Measurements from ENCODE around the gene KLF11.
"Not testable (repeated sequence)": the region's sequence is repeated elsewhere in the genome, so short reads cannot be mapped to it uniquely, and the experiment has no call there.

Gene KLF11

GRCh38 chr2:10009271-10009810 is 34.0 kb upstream of the KLF11 start:
- no peak for DNase-seq

GRCh38 chr2:10009811-10010781 is 33.3 kb upstream of the KLF11 start:
- peak in 15 of 56 donors; percentile 6 to 64 (median 31) for DNase-seq

GRCh38 chr2:10010861-10011605 is 32.3 kb upstream of the KLF11 start:
- not testable (repeated sequence) for DNase-seq

GRCh38 chr2:10011606-10012325 is 31.6 kb upstream of the KLF11 start:
- not testable (repeated sequence) for DNase-seq

GRCh38 chr2:10012366-10012962 is 30.9 kb upstream of the KLF11 start:
- DNase-seq = not testable (repeated sequence)

GRCh38 chr2:10012963-10013461 is 30.3 kb upstream of the KLF11 start:
- no peak for DNase-seq

- not testable (repeated sequence) for DNase-seq
These were observed 29.5 kb upstream of the KLF11 start for GRCh38 chr2:10013651-10014417.

- no peak for DNase-seq
These were observed 28.7 kb upstream of the KLF11 start for GRCh38 chr2:10014418-10015190.

- not testable (repeated sequence) for DNase-seq
These were observed 27.9 kb upstream of the KLF11 start for GRCh38 chr2:10015376-10015989.

- no peak for DNase-seq
These were observed 27.1 kb upstream of the KLF11 start for GRCh38 chr2:10016001-10016801.

- DNase-seq = no peak
These were observed 26.5 kb upstream of the KLF11 start for GRCh38 chr2:10016802-10017258.

- DNase-seq = no peak
These were observed 25.9 kb upstream of the KLF11 start for GRCh38 chr2:10017313-10017941.

- DNase-seq = no peak
These were observed 24.2 kb upstream of the KLF11 start for GRCh38 chr2:10019174-10019573.

- no peak for DNase-seq
These were observed 23.5 kb upstream of the KLF11 start for GRCh38 chr2:10019602-10020400.

- no peak for DNase-seq
These were observed 21.3 kb upstream of the KLF11 start for GRCh38 chr2:10022041-10022421.

GRCh38 chr2:10022445-10022844 is 20.9 kb upstream of the KLF11 start:
- DNase-seq = no peak

Measured in nucleus accumbens (tissue), 56 donors.